SK-N-MC (cell line): Measurements from ENCODE around the gene JMJD8.

Experiments used
- EZH2 ChIP-seq: fragments of 200-600 bp; sonication (generic); IDR thresholded peaks from one replicate; pipeline ENCODE4 v1.6.1; 2017; ENCODE audit warnings: antibody characterized with exemption
- POLR2AphosphoS5 ChIP-seq: IDR thresholded peaks from 2 replicates; pipeline ENCODE4 v1.6.1; 2012; ENCODE audit warnings: mild to moderate bottlenecking, low read depth, low read length, borderline replicate concordance

GRCh38 chr16:693364-693763 is 9.2 kb upstream of the JMJD8 start:
- TF ChIP-seq EZH2 = no peak
- TF ChIP-seq POLR2AphosphoS5 = no peak
